Thyroid gland (tissue), 4 donors: ENCODE measurements around the gene SURF6.

Experiments used
- POLR2A ChIP-seq, 2 donors: fragments of 450-650 bp; IDR thresholded peaks; one replicate each; pipeline ENCODE4 v1.6.1; 2017; ENCODE audit warnings: antibody characterized with exemption in 2 of 2, mild to moderate bottlenecking in 2 of 2, moderate library complexity in 1 of 2
- TF ChIP-seq, protein P1 (sequence below), 6 experiments: fragments of 200-600 bp in 3 of 6; fragments of 450-650 bp in 3 of 6; sonication (generic) in 3 of 6; IDR thresholded peaks; one replicate each; pipeline ENCODE4 v1.5.1; 2016 to 2019; ENCODE audit warnings: antibody characterized with exemption in 6 of 6, mild to moderate bottlenecking in 2 of 6, inconsistent platforms in 1 of 6, moderate library complexity in 1 of 6

- no peak for TF ChIP-seq POLR2A (IDR thresholded peaks at IDR 0.05)
- TF ChIP-seq, protein P1, sequence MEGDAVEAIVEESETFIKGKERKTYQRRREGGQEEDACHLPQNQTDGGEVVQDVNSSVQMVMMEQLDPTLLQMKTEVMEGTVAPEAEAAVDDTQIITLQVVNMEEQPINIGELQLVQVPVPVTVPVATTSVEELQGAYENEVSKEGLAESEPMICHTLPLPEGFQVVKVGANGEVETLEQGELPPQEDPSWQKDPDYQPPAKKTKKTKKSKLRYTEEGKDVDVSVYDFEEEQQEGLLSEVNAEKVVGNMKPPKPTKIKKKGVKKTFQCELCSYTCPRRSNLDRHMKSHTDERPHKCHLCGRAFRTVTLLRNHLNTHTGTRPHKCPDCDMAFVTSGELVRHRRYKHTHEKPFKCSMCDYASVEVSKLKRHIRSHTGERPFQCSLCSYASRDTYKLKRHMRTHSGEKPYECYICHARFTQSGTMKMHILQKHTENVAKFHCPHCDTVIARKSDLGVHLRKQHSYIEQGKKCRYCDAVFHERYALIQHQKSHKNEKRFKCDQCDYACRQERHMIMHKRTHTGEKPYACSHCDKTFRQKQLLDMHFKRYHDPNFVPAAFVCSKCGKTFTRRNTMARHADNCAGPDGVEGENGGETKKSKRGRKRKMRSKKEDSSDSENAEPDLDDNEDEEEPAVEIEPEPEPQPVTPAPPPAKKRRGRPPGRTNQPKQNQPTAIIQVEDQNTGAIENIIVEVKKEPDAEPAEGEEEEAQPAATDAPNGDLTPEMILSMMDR (IDR thresholded peaks at IDR 0.05), result no peak
These were observed 26.4 kb downstream of the SURF6 start for GRCh38 chr9:133309608-133310007.
